ENCODE results near the gene SUPT20H. TPM values are rescaled to one million over a fixed set of nuclear protein-coding genes. Genes with fewer than 3 reads are reported as not detected.

Gene SUPT20H
- total and polyA plus RNA-seq, 5 donors, result 20.0 to 32.2 (median 30.0) TPM

DNA sequence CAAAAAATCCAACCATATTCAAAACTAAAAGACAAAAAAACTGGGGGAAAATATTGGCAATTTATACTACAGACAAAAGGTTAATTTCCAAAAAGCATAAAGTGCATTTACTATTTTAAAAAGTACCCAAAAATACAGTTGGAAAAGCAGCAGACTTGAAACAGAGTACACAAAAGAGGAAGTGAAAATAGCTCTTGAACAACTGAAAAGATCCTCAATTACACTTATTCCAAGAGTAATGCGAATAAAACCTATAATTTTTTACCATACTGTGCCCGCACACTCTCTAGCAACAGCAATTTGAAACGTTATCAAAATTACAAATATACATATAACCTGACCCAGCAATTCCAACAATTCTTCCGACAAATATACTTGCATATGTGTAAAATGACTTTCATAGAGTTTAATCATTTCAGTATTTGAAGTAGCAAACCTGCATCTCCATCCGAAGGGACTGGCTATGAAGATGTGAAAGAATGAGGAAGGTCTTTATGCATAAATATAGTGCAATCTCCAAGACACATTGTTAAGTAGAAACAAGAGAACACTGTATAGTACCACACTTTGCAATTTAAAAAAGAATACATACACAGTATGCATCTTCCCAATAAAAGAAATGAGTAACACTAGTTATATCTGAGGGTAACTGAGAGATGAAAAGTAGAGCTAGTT is 85.7 kb downstream of the SUPT20H start:
- ATAC-seq, result no peak
- DNase-seq, result no peak
- no peak overlapping the region for H3K4me3 ChIP-seq (ENCODE audit: low read length)
- H3K27ac ChIP-seq (ENCODE audit: low read length), result no peak overlapping the region
- 92% methylated on average over 5 of the region's 5 CpGs for WGBS
- H3K9me3 ChIP-seq (ENCODE audit: control insufficient read depth, low read length), result no peaks in the 10 kb centered on the region
- intact Hi-C loops (cut with DNase I), result loop anchor here in 1 of 4 donors (10.0 kb wide), 1 partner anchor 119 kb away; no protein-coding TSS in a partner anchor
- H3K4me1 ChIP-seq (ENCODE audit: control insufficient read depth, insufficient read depth, low read length), result no peaks in the 10 kb centered on the region
- H3K27me3 ChIP-seq (ENCODE audit: control insufficient read depth, insufficient read depth), result no peaks in the 10 kb centered on the region

GRCh38 chr13:36973009-36973408 is 86.5 kb downstream of the SUPT20H start:
- no peaks in the 10 kb centered on the region for H3K4me1 ChIP-seq (ENCODE audit: control insufficient read depth, insufficient read depth, low read length)
- WGBS, result 99% methylated on average over 1 of the region's 1 CpG
- H3K27ac ChIP-seq (ENCODE audit: low read length), result no peak overlapping the region
- H3K9me3 ChIP-seq (ENCODE audit: control insufficient read depth, low read length), result no peaks in the 10 kb centered on the region
- intact Hi-C loops (cut with DNase I), result loop anchor here in 1 of 4 donors (10.0 kb wide), 1 partner anchor 118 kb away; no protein-coding TSS in a partner anchor
- H3K4me3 ChIP-seq (ENCODE audit: low read length), result no peak overlapping the region
- ATAC-seq (no peak), DNase-seq (no peak)
- no peaks in the 10 kb centered on the region for H3K27me3 ChIP-seq (ENCODE audit: control insufficient read depth, insufficient read depth)

- intact Hi-C loops (cut with DNase I), result no loop called here
- H3K9me3 ChIP-seq (ENCODE audit: control insufficient read depth, low read length), result no peaks in the 10 kb centered on the region
- ATAC-seq (no peak), DNase-seq (no peak)
- no peaks in the 10 kb centered on the region for H3K27me3 ChIP-seq (ENCODE audit: control insufficient read depth, insufficient read depth)
- H3K4me1 ChIP-seq (ENCODE audit: control insufficient read depth, insufficient read depth, low read length), result no peaks in the 10 kb centered on the region
- 95% methylated on average over 4 of the region's 4 CpGs for WGBS
- H3K27ac ChIP-seq (ENCODE audit: low read length), result no peak overlapping the region
- H3K4me3 ChIP-seq (ENCODE audit: low read length), result no peak overlapping the region
These were observed 93.1 kb downstream of the SUPT20H start for GRCh38 chr13:36966404-36966803.

- Histone ChIP-seq H3K4me1 (ENCODE audit: control insufficient read depth, insufficient read depth, low read length) (no peaks in the 10 kb centered on the region), H3K9me3 (ENCODE audit: control insufficient read depth, low read length) (no peaks in the 10 kb centered on the region), H3K27me3 (ENCODE audit: control insufficient read depth, insufficient read depth) (no peaks in the 10 kb centered on the region), H3K27ac (ENCODE audit: low read length) (no peak overlapping the region), H3K4me3 (ENCODE audit: low read length) (no peak overlapping the region)
- intact Hi-C loops (cut with DNase I), result no loop called here
- DNase-seq (no peak), ATAC-seq (peak in 1 of 2 donors; percentile 48)
- WGBS, result 76% methylated on average over 2 of the region's 2 CpGs
These were observed 93.7 kb downstream of the SUPT20H start for GRCh38 chr13:36965767-36966166.

- no peak for DNase-seq
- no peak overlapping the region for H3K27ac ChIP-seq (ENCODE audit: low read length)
- WGBS, result 68% methylated on average over 2 of the region's 2 CpGs
- H3K4me1 ChIP-seq (ENCODE audit: control insufficient read depth, insufficient read depth, low read length), result no peaks in the 10 kb centered on the region
- H3K4me3 ChIP-seq (ENCODE audit: low read length), result no peak overlapping the region
- H3K27me3 ChIP-seq (ENCODE audit: control insufficient read depth, insufficient read depth), result no peaks in the 10 kb centered on the region
- H3K9me3 ChIP-seq (ENCODE audit: control insufficient read depth, low read length), result no peaks in the 10 kb centered on the region
- intact Hi-C loops (cut with DNase I), result no loop called here
- peak; percentile 69 to 76 for ATAC-seq
These were observed 99.9 kb downstream of the SUPT20H start for GRCh38 chr13:36959456-36960116.

Other genes with a start within 250 kb of the SUPT20H start
- 1 to 10 TPM; 2.9 to 4.6 (median 4.1) TPM for gene RFXAP, start 240.5 kb downstream of the SUPT20H start, total RNA-seq
- gene RFXAP, start 240.5 kb downstream of the SUPT20H start, polyA plus RNA-seq, result 2.2 TPM
- 10 to 100 TPM; 10.2 to 20.0 (median 13.3) TPM for gene SMAD9, start 139.4 kb downstream of the SUPT20H start, total RNA-seq
- 4.9 TPM for gene SMAD9, start 139.4 kb downstream of the SUPT20H start, polyA plus RNA-seq
- gene ALG5, start 60.3 kb downstream of the SUPT20H start, total RNA-seq, result 10 to 100 TPM; 14.7 to 23.1 (median 15.6) TPM
- 21.3 TPM for gene ALG5, start 60.3 kb downstream of the SUPT20H start, polyA plus RNA-seq
- gene EXOSC8, start 58.9 kb downstream of the SUPT20H start, total RNA-seq, result 10 to 100 TPM; 21.5 to 26.7 (median 24.4) TPM
- 28.4 TPM for gene EXOSC8, start 58.9 kb downstream of the SUPT20H start, polyA plus RNA-seq
- not detected for gene CSNK1A1L, start 46.0 kb upstream of the SUPT20H start, total RNA-seq
- not detected for gene CSNK1A1L, start 46.0 kb upstream of the SUPT20H start, polyA plus RNA-seq

Measured in right cardiac atrium (tissue), 5 donors.